Measurements from ENCODE around the gene AKIRIN2.

- TF ChIP-seq CTCF (conservative IDR thresholded peaks at IDR 0.05; ENCODE audit: low read depth, low read length) = no peak
- TF ChIP-seq EZH2 (IDR thresholded peaks at IDR 0.05; ENCODE audit: borderline replicate concordance, low read depth, low read length, poor library complexity, severe bottlenecking) = no peak
Observed at GRCh38 chr6:87721311-87721710, 19.3 kb upstream of the AKIRIN2 start.
